ENCODE results near the gene GART. TPM values are rescaled to one million over a fixed set of nuclear protein-coding genes. Genes with fewer than 3 reads are reported as not detected.

GART gene
- total RNA-seq, 1 experiment from 2014 or later, result 132 TPM

DNA sequence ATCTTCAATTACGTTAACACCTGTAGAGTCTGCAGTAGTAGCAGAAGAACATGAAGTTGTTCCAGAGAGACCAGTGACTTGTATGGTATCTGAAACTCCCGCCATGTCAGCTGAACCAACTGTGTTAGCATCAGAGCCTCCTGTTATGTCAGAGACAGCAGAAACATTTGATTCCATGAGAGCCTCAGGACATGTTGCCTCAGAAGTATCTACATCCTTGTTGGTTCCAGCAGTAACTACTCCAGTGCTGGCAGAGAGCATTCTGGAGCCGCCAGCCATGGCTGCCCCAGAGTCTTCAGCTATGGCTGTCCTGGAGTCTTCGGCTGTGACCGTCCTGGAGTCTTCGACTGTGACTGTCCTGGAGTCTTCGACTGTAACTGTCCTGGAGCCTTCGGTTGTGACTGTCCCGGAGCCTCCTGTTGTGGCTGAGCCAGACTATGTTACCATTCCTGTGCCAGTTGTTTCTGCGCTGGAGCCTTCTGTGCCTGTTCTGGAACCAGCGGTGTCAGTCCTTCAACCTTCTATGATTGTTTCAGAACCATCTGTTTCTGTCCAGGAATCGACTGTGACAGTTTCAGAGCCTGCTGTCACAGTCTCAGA is 11.2 kb upstream of the GART start:
- in situ Hi-C loops (cut with HindIII; ENCODE audit: low pct_unique_long_range_greater_than_20kb, low sequenced_read_pairs) (no loop called here), intact Hi-C loops (cut with micrococcal nuclease; ENCODE audit: unreplicated experiment) (no loop called here)
- peak; percentile 40; the same call in 1 of the 2 replicates for ATAC-seq

DNA sequence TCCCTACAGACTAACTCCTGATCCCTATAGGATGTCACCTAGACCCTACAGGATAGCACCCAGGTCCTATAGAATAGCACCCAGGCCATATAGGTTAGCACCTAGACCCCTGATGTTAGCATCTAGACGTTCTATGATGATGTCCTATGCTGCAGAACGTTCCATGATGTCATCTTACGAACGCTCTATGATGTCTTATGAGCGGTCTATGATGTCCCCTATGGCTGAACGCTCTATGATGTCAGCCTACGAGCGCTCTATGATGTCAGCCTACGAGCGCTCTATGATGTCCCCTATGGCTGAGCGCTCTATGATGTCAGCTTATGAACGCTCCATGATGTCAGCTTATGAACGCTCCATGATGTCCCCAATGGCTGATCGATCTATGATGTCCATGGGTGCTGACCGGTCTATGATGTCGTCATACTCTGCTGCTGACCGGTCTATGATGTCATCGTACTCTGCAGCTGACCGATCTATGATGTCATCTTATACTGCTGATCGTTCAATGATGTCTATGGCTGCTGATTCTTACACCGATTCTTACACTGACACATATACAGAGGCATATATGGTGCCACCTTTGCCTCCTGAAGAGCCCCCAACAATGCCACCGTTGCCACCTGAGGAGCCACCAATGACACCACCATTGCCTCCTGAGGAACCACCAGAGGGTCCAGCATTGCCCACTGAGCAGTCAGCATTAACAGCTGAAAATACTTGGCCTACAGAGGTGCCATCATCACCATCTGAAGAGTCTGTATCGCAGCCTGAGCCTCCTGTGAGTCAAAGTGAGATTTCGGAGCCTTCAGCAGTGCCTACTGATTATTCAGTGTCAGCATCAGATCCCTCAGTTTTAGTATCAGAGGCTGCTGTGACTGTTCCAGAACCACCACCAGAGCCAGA is 10.4 kb upstream of the GART start:
- TF ChIP-seq TCF7L2 (IDR thresholded peaks at IDR 0.05; ENCODE audit: low read depth, low read length), result no peak
- TF ChIP-seq, protein P1, sequence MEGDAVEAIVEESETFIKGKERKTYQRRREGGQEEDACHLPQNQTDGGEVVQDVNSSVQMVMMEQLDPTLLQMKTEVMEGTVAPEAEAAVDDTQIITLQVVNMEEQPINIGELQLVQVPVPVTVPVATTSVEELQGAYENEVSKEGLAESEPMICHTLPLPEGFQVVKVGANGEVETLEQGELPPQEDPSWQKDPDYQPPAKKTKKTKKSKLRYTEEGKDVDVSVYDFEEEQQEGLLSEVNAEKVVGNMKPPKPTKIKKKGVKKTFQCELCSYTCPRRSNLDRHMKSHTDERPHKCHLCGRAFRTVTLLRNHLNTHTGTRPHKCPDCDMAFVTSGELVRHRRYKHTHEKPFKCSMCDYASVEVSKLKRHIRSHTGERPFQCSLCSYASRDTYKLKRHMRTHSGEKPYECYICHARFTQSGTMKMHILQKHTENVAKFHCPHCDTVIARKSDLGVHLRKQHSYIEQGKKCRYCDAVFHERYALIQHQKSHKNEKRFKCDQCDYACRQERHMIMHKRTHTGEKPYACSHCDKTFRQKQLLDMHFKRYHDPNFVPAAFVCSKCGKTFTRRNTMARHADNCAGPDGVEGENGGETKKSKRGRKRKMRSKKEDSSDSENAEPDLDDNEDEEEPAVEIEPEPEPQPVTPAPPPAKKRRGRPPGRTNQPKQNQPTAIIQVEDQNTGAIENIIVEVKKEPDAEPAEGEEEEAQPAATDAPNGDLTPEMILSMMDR (IDR thresholded peaks at IDR 0.05), result no peak
- Histone ChIP-seq H3K4me1 (ENCODE audit: control insufficient read depth, insufficient read depth, low read length) (no peaks in the 10 kb centered on the region), H3K36me3 (ENCODE audit: control insufficient read depth, insufficient read depth, low read length) (peaks cover 57% of the 10 kb centered on the region), H3K27me3 (ENCODE audit: control insufficient read depth, insufficient read depth, low read length) (no peaks in the 10 kb centered on the region), H3K9me3 (ENCODE audit: control insufficient read depth, insufficient read depth, low read depth, low read length) (no peaks in the 10 kb centered on the region), H3K27ac (ENCODE audit: low read length) (no peak overlapping the region), H3K4me3 (ENCODE audit: low read depth in 2 of 2, low read length in 2 of 2) (no peak overlapping the region)
- no peak for DNase-seq (ENCODE audit: low read depth, low spot score)
- ChIA-PET CTCF (no interaction called here), POLR2A (no interaction called here)
- ATAC-seq, result peak; percentile 17; the same call in 1 of the 2 replicates
- in situ Hi-C loops (cut with HindIII; ENCODE audit: low pct_unique_long_range_greater_than_20kb, low sequenced_read_pairs) (no loop called here), intact Hi-C loops (cut with micrococcal nuclease; ENCODE audit: unreplicated experiment) (no loop called here)
- no TSS peak for BruUV-seq (replicated peaks)

More for the DNA sequence above, 11.2 kb upstream of the GART start:
- H3K9me3 ChIP-seq (ENCODE audit: control insufficient read depth, insufficient read depth, low read depth, low read length), result no peaks in the 10 kb centered on the region
- CTCF ChIA-PET, result no interaction called here
- no TSS peak for BruUV-seq (replicated peaks)
- H3K36me3 ChIP-seq (ENCODE audit: control insufficient read depth, insufficient read depth, low read length), result peaks cover 55% of the 10 kb centered on the region
- POLR2A ChIA-PET, result no interaction called here
- no peaks in the 10 kb centered on the region for H3K4me1 ChIP-seq (ENCODE audit: control insufficient read depth, insufficient read depth, low read length)
- no peak overlapping the region for H3K27ac ChIP-seq (ENCODE audit: low read length)
- no peaks in the 10 kb centered on the region for H3K27me3 ChIP-seq (ENCODE audit: control insufficient read depth, insufficient read depth, low read length)
- no peak overlapping the region for H3K4me3 ChIP-seq (ENCODE audit: low read depth in 2 of 2, low read length in 2 of 2)
- DNase-seq (ENCODE audit: low read depth, low spot score), result no peak
- TF ChIP-seq TCF7L2 (IDR thresholded peaks at IDR 0.05; ENCODE audit: low read depth, low read length), result no peak
- no peak for TF ChIP-seq POLR2AphosphoS5 (IDR thresholded peaks at IDR 0.05; ENCODE audit: low read depth, low read length)
- no peak for TF ChIP-seq SIN3A (IDR thresholded peaks at IDR 0.05; ENCODE audit: borderline replicate concordance, insufficient read depth, low read depth, low read length)
- TF ChIP-seq, protein P2, sequence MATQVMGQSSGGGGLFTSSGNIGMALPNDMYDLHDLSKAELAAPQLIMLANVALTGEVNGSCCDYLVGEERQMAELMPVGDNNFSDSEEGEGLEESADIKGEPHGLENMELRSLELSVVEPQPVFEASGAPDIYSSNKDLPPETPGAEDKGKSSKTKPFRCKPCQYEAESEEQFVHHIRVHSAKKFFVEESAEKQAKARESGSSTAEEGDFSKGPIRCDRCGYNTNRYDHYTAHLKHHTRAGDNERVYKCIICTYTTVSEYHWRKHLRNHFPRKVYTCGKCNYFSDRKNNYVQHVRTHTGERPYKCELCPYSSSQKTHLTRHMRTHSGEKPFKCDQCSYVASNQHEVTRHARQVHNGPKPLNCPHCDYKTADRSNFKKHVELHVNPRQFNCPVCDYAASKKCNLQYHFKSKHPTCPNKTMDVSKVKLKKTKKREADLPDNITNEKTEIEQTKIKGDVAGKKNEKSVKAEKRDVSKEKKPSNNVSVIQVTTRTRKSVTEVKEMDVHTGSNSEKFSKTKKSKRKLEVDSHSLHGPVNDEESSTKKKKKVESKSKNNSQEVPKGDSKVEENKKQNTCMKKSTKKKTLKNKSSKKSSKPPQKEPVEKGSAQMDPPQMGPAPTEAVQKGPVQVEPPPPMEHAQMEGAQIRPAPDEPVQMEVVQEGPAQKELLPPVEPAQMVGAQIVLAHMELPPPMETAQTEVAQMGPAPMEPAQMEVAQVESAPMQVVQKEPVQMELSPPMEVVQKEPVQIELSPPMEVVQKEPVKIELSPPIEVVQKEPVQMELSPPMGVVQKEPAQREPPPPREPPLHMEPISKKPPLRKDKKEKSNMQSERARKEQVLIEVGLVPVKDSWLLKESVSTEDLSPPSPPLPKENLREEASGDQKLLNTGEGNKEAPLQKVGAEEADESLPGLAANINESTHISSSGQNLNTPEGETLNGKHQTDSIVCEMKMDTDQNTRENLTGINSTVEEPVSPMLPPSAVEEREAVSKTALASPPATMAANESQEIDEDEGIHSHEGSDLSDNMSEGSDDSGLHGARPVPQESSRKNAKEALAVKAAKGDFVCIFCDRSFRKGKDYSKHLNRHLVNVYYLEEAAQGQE (IDR thresholded peaks at IDR 0.05; ENCODE audit: insufficient read depth in 1 of 2, low read depth in 2 of 2, low read length in 1 of 2), result no peak
- TF ChIP-seq, protein P1 (IDR thresholded peaks at IDR 0.05), result no peak

All from Panc1 (cell line).